Activated T-cell treated with anti-CD3 and anti-CD28 coated beads, Interleukin-2, amount 50 U/mL, for 48 hours (primary cell): ENCODE measurements around the gene KL.

Experiments
- DNase-seq, 2 experiments: peaks; one replicate each; pipeline ENCODE4 v3.0.0-alpha.2; 2020

Gene KL

DNA sequence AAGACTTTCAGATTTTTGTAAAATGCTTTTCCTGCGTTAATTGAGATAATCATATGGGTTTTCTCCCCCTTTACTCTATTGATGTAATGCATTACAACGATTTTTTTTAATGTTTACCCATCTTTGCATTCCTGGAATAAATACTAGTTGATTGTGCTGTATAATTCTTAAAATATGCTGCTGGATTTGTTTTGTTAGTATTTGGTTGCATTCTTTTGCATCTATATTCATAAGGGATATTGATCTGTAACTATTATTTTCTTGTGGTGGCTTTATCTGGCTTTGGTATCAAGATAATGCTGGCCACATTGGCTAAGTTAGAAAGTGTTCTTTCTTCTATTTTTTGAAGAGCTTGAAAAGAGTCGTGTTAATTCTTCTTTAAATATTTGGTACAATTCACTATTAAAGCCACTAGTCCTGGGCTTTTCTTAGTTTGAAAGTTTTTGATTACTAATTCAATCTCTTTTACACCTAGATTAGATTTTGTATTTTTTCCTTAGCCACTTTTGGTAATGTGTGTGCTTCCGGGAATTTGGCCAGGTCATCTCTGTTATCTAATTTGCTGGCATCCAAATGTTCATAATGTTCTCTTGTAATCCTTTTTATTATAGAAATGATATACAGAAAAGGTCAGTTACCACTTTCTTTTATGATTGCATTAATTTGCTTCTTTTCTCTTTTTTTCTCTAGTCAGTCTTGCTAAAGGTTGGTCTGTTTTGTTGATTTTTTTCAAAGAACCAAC lies 29.8 kb downstream of the KL start:
- DNase-seq = no peak

DNA sequence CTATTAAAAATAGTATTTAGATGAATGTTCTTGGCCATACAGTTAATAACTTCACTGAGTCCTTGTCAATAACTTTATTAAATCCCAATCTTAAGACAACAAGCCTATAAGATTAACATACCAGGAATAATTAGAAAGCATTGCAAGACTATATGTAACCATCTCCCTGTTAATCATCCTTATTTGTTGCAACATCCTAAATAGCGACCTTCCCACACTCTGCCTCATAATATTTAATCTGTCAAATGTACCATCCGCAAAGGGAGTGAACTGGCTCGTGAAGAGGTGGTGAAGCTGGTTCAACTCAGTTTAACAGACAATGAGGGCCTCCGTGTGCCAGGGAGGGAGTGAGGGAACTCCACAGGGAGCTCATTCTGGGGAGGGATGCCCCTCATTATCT lies 33.9 kb downstream of the KL start:
- no peak for DNase-seq

DNA sequence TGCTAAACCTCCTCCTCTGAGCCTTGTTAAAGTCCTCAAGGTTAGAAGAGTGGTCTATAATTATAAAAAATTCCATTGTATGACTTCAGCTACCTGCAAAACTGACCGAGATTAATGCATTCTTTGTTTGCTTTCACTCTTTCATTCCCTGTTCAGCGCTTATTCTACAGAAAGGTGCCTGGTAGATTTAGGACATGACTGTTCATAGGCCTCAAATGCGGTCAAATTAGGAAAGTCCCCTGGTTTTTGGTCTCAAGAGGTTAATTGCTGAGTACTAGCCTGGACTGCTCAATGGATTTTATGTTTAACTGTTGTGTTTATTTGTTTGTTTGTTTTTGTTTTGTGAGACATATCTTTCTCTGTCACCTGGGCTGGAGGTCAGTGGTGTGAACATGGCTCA lies 35.4 kb downstream of the KL start:
- DNase-seq = no peak

DNA sequence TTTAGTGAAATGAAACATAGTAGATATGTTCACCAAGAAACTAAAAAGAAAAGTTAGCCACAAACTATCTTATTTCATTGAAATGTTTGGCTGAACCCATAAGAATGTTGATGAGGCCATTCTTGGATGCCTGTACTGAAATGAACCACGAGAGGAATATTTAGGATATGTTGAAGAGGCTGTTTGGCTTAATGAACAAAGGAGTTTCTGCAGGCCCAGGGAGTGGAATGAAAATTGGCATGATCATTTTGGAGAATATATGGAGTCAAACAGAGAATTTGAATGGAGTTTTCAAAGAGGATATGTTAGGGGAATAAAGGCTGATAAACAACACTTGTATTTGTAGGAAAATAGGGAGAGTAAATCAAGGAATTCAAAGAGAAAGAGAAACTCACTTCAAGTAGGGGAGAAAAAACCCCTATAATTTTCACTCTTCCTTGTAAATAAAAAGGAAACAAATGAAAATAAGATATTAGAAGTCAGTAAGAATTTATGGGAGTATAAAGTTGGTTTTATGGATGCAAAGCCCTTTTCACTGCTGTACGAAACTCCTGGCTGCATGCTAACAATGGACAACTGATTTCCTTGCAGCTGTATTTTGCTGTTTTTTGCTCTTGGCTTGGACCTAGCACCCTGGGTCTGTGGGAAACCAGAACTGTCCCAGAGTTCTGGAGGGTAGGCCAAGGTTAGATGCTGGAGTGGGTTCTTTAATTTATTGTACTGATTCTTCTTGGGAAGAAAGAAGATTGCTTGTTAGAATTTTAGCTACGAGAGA lies 36.5 kb downstream of the KL start:
- DNase-seq = no peak

DNA sequence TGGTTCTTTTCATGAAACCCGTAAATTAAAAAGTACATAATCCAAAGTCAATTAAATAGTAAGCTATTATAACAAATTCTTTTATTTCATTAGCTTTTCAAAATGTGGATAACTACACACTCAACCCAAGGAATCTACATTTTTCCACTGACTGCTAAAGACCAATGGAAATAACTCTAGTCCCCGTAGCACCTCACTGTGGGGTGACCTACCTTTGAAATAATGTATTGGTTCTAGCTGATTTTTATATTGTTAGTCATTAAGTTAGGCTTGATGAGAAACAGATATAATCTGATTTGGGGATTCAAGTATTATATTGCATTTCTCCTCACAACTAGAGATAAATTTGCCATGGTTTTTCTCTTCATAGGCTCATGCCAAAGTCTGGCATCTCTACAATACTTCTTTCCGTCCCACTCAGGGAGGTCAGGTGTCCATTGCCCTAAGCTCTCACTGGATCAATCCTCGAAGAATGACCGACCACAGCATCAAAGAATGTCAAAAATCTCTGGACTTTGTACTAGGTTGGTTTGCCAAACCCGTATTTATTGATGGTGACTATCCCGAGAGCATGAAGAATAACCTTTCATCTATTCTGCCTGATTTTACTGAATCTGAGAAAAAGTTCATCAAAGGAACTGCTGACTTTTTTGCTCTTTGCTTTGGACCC lies 37.3 kb downstream of the KL start:
- DNase-seq = no peak

DNA sequence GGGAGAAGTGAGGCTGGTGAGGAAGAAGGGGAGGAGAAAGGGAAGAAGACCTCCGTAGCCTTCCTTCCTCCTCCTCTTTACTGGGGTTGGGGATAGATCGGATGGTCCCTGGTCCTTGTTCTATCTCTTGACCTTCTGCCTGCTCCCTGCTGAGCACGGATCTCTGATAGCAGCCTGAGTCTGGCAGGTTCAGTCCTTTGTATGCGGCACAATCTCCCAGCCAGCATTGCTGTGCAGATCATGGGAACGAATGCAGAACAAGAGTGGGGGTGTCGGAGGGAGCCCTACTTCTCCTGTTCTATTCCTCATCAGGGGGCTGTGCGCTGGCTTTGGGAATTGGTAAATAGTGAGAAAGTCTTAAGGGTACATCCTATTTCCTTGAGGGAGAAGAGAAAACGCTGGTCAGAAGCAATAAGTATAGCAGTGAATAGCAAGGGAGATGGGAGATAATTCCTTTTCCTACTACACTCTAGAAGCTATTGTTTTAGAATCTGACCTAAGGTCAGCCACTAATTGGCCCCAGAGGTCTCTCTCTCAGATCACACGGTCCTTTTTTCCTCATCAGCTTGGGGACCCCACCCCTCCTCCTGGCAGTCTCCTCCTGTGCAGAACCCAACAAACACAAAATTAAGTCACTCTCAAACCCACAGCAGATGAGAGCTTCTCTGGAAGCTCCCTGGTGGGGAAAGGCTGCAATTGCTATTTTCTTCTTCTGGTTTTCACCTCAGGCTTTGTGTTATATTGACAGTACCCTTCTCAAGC lies 41.0 kb downstream of the KL start:
- DNase-seq = no peak

DNA sequence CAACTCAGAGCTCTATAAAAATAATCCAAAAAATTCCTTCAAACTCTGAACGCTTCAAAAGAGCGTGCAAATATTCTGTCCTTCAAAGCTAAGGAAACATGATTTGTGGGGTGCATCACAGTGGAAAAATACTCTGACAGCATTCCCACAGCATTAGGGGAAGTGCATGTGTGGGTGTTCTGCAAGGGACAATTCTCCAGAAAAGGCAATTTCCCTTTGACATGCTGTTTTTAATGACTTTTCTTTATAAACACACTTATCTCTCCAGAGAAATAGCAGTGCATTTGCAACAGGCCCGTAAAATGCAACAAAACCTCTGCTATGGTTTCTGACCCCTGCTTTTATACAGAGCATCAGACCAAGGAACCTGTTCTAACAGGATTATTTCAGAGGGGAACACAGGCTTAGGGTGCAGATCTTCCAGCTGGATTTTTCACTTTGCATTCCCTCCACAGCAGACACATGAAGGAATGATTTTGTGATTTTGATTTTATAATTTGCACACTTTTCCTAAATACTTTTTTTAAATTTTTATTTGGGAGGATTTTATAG lies 42.6 kb downstream of the KL start:
- DNase-seq = no peak

DNA sequence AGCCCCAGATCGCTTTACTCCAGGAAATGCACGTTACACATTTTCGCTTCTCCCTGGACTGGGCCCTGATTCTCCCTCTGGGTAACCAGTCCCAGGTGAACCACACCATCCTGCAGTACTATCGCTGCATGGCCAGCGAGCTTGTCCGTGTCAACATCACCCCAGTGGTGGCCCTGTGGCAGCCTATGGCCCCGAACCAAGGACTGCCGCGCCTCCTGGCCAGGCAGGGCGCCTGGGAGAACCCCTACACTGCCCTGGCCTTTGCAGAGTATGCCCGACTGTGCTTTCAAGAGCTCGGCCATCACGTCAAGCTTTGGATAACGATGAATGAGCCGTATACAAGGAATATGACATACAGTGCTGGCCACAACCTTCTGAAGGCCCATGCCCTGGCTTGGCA lies 44.6 kb downstream of the KL start:
- DNase-seq = no peak

DNA sequence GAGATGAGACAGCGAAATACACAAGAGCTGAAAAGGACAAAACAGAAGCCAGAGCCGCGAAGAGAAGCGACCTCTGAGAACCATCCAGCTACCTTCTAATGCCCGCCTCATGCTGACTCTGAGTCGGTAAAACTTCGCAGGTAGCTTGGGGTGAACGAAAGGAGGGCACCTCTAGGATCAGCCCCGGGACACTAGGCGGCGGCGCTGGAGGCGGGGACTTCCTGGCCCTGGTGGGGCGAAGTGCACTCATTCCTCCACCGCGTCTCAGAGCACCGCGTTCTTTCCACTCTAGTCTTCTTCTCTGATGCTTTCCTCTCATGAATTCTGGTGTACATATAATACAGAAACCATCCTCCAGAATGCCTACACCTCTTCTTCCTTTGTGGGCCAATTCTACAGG lies 50.1 kb downstream of the KL start:
- no peak for DNase-seq

DNA sequence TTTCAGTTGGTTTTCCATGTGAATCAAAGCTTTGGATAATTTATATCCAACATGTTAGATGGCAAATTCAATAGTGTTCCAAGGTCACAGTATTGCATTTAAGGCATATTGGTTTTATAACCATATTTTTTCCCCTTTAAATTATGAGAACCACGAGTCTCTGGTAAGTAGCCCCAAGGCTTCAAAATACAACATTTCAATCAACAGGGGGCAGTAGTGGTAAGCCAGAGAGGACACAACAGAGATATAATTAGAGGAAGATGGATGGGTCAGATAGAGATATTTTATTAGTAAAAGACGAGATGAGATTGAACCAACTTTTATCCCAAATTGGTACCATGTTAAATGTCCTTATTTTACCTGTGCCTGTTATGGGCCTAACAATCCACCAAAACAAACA lies 53.1 kb downstream of the KL start:
- DNase-seq = no peak

DNA sequence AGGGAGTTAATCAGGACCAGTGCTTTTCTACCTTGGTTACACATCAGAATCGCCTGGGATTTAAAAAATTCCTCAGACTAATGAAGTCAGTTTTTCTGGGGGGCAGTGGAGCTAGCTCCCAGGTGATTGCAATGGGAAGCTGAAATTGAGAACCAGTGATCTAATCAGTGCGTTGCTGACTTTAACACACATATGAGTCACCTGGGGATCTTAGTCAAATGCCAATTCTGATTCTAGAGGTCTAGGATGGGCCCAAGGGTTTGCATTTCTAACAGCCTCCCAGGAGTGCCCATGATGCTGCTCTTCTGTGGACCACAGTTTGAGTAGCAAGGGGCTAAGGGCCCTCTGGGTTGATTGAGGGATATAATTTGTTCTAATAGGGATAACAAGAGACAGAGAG lies 54.5 kb downstream of the KL start:
- DNase-seq = no peak

DNA sequence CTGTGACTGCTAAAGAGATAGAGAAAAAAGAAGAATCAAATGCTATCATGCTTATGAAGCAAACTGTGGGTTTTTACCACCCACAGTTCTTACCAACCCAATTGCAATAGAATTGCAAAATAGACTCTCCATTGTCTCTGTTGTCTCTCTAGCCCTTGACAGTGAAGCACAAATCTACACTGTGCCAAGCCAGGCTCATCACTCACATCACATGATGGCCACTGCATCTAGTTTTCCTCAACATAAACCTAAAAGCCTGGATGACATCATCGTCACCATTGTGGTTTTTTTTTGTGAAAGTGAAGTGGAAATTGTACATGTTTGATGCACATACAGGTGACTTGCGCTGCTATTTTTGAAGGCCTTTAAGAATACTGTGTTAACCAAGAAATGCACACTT lies 56.1 kb downstream of the KL start:
- no peak for DNase-seq

DNA sequence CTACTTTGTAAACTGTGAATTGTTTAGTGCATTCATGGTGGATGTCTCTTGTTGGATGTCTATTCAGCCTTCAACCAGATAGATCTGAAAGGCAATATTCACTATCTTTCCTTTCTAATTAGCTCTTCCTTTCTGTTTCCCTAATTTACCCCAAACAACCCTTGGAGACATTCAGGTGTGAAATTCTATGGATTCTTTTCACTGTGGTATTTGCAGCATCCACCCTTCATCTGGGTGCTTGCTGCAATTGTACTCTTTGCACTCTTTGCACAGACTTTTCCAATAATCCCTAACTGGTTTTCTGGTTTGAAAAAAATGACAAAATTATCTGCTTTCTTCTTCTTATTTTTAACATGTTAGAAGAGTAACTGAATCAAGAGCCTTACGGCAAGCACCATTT lies 56.5 kb downstream of the KL start:
- no peak for DNase-seq

DNA sequence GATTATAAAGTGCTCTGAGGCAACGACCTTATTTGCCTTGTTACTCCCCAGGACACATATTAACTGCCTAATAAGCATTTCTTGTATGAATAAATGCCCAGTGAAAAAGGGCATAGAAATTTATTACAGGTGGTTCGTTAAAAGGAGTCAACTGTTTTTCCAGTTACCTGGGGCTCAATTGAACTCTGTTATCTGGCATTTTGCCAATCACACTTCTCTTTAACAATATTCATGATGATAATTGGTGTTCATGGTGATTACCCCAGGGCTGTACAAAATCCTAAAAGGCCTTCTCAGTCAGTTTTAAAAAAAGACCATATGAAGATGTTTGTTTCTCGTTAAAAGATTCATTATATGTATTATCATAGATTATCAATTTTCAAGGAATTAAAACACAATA lies 57.1 kb downstream of the KL start:
- DNase-seq = no peak

DNA sequence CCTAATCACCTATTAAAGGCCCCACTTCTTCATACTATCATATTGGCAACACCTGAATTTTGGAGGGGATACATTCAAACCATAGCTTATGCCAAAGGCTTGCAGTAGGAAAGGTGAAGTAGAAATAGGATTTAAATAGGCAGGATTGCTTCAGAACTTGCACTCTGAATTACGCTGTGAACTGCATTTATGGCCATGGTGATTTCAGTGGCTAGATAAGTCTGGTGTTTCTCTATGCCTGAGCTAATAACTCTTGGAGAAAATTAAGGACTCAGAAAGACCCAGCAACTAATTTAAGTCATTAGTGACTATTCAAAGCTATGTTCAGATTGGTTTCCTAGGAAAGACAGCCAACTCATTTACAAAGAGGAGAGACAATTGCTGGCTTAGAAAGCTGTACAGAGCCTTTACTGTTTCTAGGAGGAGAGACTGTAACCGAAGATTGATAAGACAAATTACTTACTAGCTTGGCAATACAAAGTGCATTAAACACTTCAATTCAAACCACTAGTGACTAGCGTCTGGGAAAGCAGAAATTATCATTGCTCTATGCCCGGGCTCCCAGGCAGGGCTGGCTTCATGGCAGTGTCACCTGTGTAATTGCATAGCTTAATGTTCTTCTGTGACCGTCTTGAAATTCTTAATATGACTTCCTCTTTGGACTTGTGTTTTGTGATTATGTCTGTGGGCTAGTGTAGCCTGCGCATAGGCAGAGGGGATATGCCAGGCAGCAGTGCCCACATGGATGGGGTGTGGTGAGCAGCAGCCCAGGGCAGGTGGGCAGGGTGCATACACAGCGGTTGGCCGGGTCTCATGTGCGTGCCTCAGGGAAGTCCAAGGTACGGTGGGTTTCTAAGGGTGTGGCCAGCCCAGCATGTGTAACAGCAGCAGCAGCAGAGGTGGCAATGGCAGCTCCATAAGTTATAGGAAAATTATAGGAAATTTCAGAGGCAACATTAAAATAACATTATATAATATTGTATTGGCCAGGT lies 60.1 kb downstream of the KL start:
- DNase-seq = no peak

DNA sequence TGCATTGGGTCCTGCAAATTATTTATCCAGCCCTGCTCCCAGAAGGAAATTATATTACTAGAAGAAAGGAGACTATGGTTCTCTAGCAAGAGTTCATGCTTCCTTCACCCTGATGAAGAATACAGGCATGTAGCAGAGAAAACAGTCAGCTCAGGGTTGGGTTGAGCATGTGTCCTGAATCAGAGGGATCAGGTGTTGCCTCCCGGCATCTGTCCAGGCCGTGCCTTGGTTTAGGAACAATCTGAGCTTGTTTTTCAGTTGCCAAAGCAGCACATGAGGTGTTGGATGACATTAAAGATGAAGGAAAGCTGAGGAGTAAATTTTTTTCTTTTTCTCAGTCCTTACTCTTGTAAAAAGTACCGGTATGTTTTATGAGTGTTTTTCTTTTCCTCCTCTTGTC lies 62.0 kb downstream of the KL start:
- no peak for DNase-seq

DNA sequence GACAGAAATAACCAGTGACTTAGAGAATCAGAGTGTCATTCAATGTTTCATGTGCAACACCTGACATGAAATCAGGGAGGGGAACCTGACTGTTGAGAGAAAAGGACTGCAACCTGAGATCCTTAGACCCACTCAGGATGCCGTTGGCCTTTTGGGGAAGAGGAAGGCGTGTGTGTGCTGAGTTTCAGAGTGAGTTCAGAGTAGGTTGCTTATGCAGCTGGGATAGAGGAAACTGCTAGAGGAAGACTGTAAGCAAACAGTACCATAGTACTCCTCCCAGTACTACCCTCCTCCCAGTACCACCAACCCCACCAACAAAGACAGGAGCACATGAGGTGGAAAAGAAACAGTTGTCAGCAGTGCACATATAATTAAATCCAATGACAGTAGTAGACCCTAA lies 63.7 kb downstream of the KL start:
- no peak for DNase-seq

DNA sequence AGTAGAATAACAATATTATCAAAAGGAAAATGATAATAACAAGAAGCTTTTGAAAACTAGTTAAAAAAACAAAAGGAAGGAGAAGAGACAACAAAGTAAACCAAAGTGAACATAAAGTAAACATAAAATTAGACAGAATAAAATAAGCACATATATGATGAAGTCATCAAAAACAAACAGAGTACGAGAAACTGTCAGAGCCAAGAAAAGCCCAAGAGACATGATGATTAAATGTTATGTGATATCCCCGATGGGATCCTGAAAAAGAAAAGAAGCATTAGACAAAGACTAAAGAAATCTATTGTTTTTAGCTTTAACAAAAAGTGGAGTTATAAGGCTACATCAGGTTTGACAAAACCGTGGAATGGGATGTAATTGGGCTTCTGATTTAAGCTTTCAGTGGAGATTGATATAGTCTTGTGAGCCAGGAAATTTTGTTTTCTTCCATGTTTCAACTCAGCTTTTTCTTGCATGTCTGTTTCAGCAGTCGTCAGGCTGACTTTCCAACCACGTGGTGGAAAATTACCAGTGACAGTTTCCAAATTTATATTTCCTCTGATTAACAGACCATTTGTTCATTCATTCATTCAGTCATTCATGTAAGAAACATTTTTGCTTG lies 64.9 kb downstream of the KL start:
- no peak for DNase-seq

DNA sequence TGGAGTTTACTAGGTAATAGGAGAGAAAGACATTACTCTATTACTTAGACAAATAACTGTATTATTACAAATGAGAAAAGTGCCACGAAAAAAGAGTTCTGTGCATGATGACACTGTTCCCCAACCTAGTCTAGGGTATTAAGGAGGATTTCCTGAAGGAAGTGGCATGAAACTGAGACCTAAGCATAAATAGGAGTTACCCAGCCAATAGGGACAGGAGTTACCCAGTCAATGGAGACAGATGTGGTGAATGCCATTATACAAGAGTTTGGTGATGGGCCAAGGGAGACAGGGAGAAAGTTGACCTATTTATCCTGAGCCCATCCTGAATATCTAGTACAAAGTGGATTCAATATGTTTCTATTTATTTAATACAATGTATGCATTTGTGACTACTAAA lies 65.4 kb downstream of the KL start:
- no peak for DNase-seq

DNA sequence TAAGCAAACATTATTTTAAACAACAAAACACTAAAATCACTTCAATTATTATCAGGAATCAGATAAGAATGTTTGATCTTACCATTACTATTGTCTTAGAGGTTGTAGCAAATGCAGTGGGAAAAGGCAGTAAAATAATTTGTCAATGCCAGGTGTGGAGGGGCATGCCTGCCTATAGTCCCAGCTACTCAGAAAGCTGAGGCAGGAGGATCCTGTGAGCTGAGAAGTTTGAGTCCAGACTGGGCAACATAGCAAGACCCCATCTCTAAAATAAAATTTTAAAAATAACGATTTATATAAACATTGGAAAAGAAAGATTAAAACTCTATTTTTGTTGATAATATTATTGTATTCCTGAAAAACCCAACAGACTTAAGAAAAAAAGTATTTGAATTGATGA lies 66.8 kb downstream of the KL start:
- DNase-seq = no peak

DNA sequence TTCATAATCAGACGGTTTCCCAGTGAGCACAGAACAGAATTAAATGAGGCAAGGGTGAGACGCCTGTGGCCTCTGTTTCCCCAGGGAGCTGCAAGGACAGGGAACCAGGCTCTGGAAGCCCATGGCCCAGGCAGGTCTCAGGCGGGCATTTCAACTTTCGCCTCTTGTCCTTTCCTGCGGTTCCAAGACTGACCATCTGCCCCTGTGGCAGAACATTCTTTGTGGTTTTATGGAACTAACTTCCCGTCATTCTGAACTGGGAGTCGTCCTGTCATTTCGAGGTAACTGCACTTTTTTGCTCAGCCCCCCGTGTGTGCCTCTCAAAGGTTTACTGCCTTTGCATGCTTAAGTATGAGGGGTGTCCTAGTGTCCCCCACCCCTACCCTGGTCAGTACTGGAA lies 70.9 kb downstream of the KL start:
- no peak for DNase-seq
